ENCODE data around the gene RPS6KA2. TPM values are rescaled to one million over a fixed set of nuclear protein-coding genes. Genes with fewer than 3 reads are reported as not detected.

Gene RPS6KA2
- total RNA-seq, 1 experiment from 2014 or later: 12.3 TPM

GRCh38 chr6:166412156-166412910 lies 214.7 kb downstream of the RPS6KA2 start:
- peaks cover 8 to 16% of the 10 kb centered on the region in 2 experiments for H3K4me1 Mint-ChIP-seq
- no CpG with 5 or more reads among the region's 49 CpGs for WGBS (ENCODE audit: extremely low coverage, insufficient read length, low lambda C conversion rate)
- Histone ChIP-seq H3T11ph (ENCODE audit: low read length) (no peak overlapping the region), H2AFZ (ENCODE audit: low read length) (no peak overlapping the region), H2BK5ac (ENCODE audit: insufficient read length, low read length) (no peak overlapping the region), H3K9me3 (ENCODE audit: control insufficient read depth, low read depth, low read length) (no peaks in the 10 kb centered on the region), H2AK5ac (ENCODE audit: insufficient read length, low read length) (no peak overlapping the region), H2BK120ac (ENCODE audit: low read depth, low read length, poor library complexity, severe bottlenecking) (no peak overlapping the region), H2BK20ac (ENCODE audit: low read depth, low read length, poor library complexity, severe bottlenecking) (no peak overlapping the region), H3K18ac (ENCODE audit: insufficient read length, low read depth, low read length) (no peak overlapping the region), H3K56ac (ENCODE audit: insufficient read length, low read depth, low read length) (no peak overlapping the region), H2BK12ac (ENCODE audit: insufficient read length, low read depth, low read length) (no peak overlapping the region), H3K23me2 (ENCODE audit: insufficient read length, low read depth, low read length, poor library complexity, severe bottlenecking) (peaks cover 5% of the 10 kb centered on the region), H3K9ac (ENCODE audit: extremely low read depth, insufficient read length, low read length) (no peak overlapping the region), H3K4me2 (ENCODE audit: insufficient read depth, insufficient read length, low read length) (no peak overlapping the region), H4K20me1 (ENCODE audit: control insufficient read depth, insufficient read depth, insufficient read length) (peaks cover 3% of the 10 kb centered on the region), H3K79me1 (ENCODE audit: insufficient read depth, low read depth, low read length, poor library complexity, severe bottlenecking) (no peaks in the 10 kb centered on the region), H4K91ac (ENCODE audit: insufficient read length, low read depth, low read length) (no peak overlapping the region), H3K27me3 (ENCODE audit: insufficient read depth, low read length) (no peaks in the 10 kb centered on the region), H4K5ac (ENCODE audit: insufficient read length, low read depth, low read length) (no peak overlapping the region), H3K14ac (ENCODE audit: insufficient read depth, low read length) (no peak overlapping the region), H4K8ac (replicated peaks; ENCODE audit: insufficient read length, low read depth, low read length) (no peak overlapping the region), H3K23ac (ENCODE audit: insufficient read length, low read depth, low read length) (no peak overlapping the region), H3K79me2 (ENCODE audit: insufficient read depth, low read length) (no peaks in the 10 kb centered on the region), H3K4me1 (ENCODE audit: insufficient read depth, low read length) (0 out of 2 replicates have a peak, but pooled peaks cover 5% of the 10 kb centered on the region), H3K4ac (ENCODE audit: low read depth, low read length) (no peak overlapping the region), H2BK15ac (ENCODE audit: low read depth, low read length) (no peak overlapping the region), H3K27ac (ENCODE audit: insufficient read length, low read depth, low read length) (no peak overlapping the region)
- TF ChIP-seq CTCF (conservative IDR thresholded peaks at IDR 0.05): no peak
- H3K36me3 Mint-ChIP-seq (ENCODE audit: insufficient read depth in 1 of 3, low read depth in 3 of 3): peaks cover 19 to 23% (median 21%) of the 10 kb centered on the region in 3 experiments
- H3K4me3 Mint-ChIP-seq: no peak overlapping the region
- H3K9me3 Mint-ChIP-seq: peaks cover 11 to 13% of the 10 kb centered on the region in 2 experiments; a peak in 4 of 5 replicates
- H3K27ac Mint-ChIP-seq: peak overlapping the region in 1 of 3 experiments; percentile 30; a peak in 1 of 7 replicates
- no peaks in the 10 kb centered on the region; the same call in 1 of the 2 replicates for H3K27me3 Mint-ChIP-seq (ENCODE audit: low read depth)
- DNase-seq: no peak
